Left forelimb (tissue), 1 donor: ENCODE measurements around the gene MUC22.
"Not testable (repeated sequence)": the region's sequence is repeated elsewhere in the genome, so short reads cannot be mapped to it uniquely, and the experiment has no call there.

ENCODE experiments used
- DNase-seq: peaks from one replicate; pipeline ENCODE4 v3.0.0-alpha.2; 2018; ENCODE audit warnings: low spot score

Gene MUC22

DNA sequence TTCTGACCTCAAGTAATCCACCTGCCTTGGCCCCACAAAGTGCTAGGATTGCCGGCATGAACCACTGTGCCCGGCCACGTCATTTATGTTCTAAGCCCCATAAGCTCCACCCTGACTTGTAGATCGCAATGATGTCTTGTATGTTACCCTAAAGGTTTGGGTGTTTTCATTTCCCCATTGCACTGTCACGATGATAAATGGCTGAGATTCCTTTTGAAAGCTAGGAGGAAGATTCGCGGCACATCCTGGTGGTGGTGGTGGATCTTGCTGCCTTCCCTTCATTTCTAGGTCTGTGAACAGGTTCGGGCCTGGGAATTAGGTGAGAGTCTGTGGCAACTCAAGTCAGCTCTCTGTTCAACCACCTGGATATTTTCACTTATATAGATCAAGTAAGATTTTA lies 28.3 kb downstream of the MUC22 start:
- DNase-seq: no peak

DNA sequence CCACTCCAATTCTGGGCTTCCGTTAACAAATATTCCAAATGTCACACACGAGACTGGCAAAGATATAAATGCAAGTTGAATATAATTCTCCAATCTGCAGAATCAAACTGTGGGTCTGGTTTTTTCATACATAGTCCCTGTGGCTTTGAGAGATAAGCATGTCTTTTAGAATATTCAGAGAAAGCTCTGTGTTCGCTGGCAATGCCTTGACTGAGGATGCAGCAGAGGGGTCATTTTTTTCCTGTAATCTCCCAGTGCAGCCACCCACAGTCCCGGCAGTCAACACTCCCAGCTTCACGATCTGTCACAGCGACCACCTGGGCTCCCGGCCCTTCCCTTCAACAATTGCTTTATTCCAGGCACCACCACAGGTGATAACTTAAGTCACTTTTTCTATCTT lies 30.5 kb downstream of the MUC22 start:
- no peak for DNase-seq

DNA sequence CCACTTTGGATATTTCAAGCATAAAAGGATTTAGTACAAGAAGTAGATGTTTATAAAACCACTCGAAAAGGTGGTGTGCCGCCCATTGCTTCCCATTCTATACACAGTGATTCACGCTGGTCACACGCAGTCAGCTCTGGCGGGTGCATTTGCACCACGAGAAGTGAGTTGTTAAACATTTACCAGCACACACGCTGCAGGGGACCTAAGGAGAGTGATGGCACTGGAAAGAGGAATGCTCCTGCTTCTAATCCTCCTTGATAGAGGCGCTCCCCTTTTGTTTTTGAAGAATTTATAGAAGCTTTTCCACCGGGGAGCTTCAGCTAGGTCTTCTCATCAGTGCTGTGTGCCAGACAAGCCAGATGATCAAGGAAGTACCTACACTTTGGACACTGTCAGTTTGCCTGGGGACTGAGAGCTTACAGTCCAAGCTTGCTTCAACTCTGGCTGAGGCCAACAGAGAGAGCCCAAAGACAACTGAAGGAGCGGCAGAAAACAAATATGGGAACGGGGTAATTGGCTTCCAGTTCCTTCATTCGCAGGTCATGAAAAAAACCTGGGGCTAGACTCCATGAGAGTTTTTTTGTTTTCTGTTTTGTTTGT lies 31.2 kb downstream of the MUC22 start:
- DNase-seq: no peak

DNA sequence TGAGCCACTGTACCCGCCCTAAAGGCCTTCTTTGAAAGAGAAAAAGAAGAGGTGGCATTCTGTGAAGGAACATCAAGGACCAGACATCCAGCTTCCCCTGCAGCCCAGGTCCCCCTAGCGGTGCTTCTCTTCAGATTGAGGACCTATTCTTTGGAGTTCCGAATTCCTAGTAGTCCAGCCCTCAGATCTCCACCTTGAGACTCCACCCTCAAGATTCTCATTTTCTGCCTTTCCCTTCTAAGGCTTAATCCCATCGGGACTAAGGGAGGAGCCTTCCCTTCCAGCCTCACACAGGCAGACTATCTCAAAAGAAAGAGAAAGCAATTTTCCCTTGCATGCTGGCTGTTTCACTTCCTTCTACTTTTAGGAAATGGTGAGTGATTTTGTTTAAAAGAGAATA lies 32.5 kb downstream of the MUC22 start:
- DNase-seq: no peak

DNA sequence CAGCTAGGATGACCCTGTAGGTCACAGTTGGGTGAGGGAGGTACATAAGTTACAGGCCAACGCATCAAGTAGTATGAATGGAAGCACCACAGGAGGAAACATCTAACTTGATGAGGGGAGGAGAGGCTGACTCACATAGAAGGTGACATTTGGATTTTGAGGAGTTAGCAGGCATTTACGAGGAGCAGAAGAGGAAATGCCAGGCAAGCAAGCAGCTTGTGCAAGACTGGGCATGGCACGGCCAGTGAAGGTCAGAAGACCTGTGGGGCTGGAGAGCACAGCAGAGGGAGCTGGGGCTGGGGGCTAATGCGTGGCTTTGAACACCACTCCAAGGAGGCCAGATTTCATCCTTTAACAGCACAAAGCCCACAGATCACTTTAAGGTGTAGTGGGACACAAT lies 37.8 kb downstream of the MUC22 start:
- no peak for DNase-seq

DNA sequence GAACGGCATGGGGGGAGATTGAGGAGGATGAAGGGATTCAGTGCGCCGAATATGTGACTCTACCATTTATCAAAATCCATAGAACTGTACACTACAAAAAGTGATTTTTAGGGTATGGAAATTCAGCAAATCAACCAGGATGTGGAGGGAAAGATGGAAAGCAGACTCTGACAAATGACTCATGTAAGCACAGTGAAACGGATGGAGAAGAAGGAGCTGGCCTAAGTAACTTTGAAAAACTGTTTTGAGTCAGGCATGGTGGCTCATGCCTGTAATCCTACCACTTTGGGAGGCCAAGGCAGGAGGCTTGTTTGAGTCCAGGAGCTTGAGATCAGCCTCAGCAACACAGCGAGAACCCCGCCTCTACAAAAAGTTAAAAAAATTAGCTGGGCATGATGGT lies 39.2 kb downstream of the MUC22 start:
- no peak for DNase-seq

DNA sequence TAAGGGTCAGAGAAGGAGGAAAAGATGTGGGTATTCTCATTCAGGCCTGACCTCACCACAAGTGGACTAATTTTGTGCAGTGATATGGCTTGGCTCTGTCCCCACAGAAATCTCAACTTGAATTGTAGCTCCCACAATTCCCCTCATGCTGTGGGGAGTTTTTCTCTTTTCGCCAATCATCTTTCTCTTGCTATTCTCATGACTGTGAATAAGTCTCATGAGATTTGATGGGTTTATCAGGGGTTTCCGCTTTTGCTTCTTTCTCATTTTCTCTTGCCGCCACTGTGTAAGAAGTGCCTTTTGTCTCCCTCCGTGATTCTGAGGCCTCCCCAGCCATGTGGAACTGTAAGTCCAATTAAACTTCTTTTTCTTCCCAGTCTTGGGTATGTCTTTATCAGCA lies 42.9 kb downstream of the MUC22 start:
- not testable (repeated sequence) for DNase-seq

DNA sequence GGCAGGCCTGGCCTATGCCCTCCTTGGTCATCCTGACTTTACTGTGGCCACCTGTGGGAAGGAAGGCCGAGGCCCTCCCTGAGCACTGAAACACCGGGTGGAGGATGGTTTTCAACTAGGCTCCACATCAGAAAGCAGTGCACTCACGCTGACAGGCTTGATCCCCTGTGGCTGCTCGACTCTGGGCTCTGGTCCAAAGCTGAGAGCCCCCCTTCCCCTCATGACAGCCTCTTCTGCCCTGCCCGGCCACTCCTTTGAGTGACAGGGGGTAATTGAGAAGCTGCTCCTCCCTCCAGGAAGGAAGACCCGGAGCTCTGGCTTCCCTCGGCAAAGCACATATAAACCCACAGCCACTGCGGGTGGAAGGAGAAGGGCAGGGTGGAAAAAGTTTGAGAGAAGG lies 43.6 kb downstream of the MUC22 start:
- no peak for DNase-seq

DNA sequence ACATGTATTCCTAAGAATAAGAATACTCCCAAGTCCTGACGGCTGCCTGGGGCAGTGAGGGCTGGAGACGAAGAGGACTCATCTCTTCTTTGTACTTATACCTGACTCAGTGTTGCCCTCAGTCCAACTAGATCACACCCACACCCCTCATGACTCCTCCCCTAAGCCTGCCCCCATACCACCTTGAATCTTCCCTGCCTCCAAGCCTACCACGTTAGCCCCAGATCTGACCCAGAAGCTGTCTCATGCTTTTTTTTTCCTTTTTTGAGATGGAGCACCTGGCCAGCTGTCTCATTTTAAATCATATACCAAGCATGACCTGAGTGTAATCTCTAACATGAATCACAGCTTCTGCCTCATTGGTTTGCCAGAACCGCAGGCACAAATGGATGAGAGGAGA lies 45.2 kb downstream of the MUC22 start:
- DNase-seq: no peak

DNA sequence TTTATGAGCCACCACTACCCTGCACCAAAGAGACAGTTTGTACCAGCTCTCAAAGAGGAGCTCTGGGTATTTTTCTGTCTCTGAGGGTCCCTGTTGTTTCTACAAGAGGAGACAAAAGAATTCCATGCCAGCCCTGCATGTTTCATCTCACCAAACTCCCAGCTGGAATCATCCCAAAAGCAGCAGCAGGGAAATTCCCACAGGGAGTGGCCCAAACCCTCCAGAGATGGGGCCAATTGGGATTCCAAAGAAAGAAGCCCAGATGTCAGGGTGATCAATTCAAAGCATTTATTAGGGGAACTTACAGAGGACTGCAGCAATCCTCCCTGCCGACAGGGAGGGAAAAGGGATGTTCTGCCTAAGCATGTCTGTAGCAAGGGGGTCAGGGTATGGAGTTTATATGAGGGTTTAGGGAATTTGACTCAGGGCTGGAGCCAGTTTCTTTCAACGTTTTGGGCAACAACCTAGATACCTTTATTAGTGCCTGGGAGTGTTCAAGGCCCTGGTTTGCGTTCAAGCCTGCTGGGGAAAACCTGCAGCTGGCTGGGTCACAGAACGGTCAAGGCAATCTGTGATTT lies 47.2 kb downstream of the MUC22 start:
- no peak for DNase-seq

DNA sequence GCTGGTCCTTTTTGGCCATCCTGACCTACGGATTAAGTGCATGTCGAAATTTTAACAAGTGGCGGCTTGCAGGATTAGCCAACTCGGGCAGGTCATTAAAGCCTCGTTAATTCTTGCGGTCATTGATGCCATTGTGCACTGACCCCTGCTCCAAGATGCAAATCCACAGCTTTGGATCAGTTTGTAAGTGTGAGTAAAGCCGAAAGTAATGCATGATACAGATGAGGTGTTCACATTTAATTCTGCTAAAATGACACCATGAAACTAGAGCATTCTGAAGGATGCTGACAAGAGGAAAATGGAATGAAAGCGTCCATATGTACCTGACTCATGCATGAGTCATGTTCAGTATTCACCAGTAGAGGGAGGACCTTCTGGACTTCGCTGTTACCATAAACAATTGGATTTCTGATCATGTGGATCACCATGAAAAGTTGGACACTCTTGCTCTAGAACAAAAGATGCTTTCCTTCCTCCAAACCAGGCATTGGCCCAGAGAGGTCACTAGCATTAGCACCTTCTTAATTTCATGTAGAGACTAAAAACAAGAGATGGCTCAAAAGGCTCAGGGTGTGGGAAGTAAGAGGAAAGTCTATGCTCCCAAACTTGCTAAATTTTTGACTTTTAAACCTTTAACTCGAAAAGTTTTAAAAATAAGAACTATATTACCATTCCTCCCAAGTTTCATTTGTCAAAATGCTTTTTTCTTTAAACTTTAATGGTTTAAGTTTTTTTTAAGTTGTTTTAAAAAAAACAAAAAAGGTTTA lies 48.0 kb downstream of the MUC22 start:
- no peak for DNase-seq

DNA sequence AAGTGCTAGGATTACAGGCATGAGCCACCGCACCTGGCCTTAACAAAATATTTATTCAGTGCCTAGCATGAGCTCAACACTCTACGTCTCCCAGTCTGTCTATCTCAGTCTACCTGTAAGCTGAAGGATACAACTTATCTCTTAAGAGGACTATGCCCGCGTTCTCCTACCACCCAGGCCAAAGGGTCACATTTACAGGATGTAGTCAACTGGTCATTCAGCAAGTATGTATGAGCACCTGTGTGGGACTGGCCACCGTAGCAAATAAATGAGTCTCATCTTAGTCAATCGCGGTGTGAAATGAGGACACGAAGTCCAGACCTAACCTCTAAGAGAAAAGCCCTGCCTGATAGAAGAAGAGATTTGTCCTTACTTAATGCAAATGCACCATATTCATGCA lies 49.9 kb downstream of the MUC22 start:
- no peak for DNase-seq

DNA sequence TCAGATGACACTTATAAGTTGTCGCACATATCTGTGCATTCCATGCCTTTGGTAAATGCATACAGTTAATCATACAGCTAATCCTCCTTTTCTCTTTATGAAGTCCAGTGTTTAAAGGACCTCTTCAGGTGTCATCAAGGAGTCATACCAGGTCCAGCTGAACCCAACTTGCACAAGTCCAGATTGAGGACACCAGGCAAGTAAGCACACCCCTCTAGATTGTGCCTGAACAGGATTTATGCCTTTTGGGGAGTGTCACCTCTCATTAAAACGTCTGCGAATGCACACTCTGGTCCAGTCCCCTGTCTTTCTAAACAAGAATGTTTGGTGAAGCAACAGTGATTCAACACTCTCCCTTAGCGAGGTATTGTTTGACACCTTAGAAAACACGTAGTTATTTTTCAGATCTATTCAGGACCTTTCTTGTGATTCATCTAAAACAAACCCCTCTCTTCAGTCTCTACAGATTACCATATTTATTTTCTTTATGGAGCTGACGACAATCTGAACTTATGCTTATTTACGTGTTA lies 53.7 kb downstream of the MUC22 start:
- DNase-seq: no peak

DNA sequence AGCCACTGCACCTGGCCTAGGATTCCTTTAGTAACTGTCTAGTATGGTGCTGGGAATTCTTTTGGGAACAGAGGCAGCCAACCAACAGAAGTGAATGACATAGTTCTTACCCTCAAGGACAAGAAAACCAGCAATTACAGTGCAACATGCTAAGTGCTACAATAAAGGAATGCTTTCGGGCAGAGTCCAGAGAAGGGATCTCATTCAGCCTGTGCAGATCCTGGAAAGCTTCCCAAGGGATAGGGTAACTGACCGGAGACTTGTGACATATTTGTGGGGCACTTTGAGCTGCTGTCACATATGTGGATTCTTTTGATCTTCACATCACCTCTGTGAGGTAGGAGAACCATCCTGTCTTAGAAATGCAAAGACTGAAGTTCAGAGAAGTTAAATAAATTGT lies 55.3 kb downstream of the MUC22 start:
- no peak for DNase-seq

DNA sequence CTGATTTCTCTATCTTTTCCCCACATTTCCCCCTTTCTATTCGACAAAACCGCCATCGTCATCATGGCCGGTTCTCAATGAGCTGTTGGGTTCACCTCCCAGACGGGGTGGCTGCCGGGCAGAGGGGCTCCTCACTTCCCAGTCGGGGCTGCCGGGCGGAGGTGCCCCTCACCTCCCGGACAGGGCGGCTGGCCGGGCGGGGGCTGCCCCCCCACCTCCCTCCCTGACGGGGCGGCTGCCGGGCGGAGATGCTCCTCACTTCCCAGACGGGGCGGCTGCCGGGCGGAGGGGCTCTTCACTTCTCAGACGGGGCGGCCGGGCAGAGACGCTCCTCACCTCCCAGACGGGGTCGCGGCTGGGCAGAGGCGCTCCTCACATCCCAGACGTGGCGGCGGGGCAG lies 56.8 kb downstream of the MUC22 start:
- DNase-seq: not testable (repeated sequence)

DNA sequence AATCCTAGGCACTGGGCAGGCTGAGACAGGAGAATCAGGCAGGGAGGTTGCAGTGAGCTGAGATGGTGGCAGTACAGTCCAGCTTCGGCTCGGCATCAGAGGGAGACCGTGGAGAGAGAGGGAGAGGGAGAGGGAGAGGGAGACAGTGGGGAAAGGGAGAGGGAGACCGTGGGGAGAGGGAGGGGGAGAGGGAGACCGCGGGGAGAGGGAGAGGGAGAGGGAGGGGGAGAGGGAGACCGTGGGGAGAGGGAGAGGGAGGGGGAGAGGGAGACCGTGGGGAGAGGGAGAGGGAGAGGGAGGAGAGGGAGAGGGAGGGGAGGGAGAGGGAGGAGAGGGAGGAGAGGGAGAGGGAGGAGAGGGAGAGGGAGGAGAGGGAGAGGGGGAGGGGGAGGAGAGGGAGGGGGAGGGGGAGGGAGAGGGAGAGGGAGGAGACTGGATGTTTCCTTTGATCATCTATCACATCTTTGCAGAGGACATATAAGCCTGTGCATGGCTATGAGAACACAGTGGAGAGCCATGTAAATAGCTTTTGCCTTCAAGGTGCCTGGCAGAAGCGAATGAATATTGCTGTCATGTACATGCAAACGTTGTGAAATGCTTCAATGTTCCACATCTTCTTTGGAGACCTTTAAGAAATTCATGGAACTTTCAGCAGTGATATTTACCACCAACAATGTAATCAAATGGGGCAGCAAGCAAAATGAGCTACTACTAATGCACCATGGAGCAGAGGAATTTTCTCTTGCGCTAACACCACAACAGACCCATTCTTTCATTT lies 57.8 kb downstream of the MUC22 start:
- not testable (repeated sequence) for DNase-seq

DNA sequence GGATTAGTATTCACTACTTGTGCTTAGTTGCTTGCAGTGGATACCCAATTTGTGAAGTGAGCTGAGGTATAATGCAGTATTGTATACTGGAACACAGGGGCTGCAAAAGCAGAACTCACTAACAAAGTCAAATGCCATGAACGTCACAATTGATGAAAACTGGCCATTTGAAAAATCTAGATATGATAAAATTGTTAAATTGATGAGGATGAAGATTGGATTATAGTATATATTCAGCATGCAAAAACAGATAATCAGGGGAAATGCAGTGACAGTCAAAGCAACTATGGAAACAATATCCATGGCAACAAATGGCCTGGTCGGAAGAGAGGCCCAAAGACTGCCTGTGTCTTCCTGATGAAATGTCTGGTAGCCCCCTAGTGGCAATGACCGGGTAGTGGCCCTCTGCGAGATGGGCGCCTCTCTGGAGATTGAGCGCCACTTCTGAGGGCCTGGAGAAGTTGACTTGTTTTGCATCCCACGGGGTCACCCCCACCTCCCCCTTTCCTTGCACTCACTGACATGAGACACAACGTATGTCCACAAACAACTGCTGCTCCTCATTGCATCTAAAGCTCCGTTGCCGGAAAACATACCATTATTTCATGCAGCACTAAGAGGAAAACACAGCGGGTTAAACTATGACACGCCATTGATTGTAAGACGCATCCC lies 58.5 kb downstream of the MUC22 start:
- peak; percentile 73 for DNase-seq

DNA sequence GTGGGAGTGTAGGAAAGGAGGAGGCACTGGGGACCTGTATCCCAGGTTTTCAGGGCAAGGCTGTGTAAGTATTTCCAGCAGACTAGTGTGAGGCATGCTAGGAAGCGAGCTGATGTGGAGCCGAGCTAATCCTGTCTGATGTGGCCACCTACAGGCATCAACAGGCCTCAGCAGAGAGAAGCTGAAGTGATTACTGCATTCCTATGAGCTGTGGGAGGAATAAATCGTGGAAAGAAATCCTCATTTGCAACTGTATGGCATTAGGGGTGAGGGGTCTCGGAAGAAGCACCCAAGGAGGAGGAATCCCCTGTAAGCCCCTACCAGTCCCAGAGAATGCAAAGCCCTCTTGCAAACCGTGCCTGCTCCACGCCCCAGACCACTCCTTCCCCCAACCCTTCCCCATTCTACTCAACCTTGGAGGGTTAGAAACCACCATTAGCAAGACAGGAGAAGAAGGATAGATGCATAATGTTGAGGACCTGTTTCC lies 60.5 kb downstream of the MUC22 start:
- no peak for DNase-seq

DNA sequence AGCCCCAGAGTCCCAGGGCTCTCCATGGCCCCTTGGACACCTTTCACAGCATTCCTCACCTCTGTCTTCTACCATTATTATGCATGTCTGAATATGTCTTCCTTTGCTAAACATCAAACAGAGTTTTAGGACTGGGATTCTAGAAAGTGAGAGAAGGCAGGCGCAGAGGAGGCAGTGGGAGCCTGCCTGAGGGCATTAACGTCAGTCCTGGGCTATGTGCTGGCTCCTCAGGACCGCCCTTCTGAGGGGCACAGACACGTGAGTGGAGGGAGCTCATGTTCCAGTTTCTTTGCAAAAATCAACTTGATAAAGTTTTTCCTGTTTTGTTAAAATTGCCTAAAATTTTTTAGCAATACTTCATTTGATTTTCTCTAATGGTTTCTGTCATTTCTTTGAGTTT lies 64.1 kb downstream of the MUC22 start:
- no peak for DNase-seq

DNA sequence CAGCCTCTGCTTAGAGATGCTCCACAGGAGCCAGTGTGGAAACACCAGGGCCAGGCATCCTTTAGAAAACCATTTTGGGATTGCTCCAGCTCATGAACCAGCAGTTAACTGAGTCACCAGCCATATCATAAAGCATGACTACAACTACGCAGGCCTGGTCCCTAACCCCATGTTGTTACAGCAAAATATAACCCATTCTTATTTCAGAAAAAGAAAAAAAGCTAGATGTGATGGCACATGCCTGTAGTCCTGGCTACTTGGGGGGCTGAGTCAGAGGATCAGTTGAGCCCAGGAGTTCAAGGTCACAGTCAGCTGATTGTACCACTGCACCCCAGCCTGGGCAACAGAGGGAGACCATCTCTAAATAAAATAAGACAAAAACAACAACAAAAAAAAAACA lies 65.3 kb downstream of the MUC22 start:
- no peak for DNase-seq

DNA sequence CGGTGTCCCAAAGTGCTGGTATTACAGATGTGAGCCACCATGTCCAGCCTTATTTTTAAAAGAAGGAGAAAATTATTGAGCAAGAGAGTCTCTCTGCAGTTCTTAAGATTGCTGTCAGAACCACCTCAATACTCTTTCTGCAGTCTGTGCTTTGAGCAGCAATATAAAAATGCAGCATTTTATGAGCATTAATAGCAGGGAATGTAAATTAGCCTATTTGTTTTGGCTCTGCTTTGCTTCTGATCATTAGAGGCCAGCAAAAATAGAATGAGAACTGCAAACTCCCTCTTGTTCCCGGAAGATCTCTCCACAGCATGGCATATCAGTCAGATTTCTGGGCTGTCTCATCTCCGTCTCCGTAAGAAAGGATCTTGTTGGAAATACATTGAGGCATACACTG lies 66.3 kb downstream of the MUC22 start:
- DNase-seq: no peak
